GM18499 (cell line): ENCODE data around the gene NHERF2.

Experiments used
- ATAC-seq: cut with Tn5 transposase; IDR thresholded peaks from one replicate; pipeline ENCODE4 v1.9.1; 2021; ENCODE audit warnings: moderate number of reproducible peaks; ENCODE audit not compliant: insufficient read depth, unreplicated experiment

Gene NHERF2

GRCh38 chr16:2056077-2056476 lies 29.4 kb downstream of the NHERF2 start:
- no peak for ATAC-seq

GRCh38 chr16:2056681-2057407 lies 30.1 kb downstream of the NHERF2 start:
- ATAC-seq = no peak

- no peak for ATAC-seq
Observed at GRCh38 chr16:2057438-2057837, 30.7 kb downstream of the NHERF2 start.

- ATAC-seq = no peak
Observed at GRCh38 chr16:2058420-2058819, 31.7 kb downstream of the NHERF2 start.

GRCh38 chr16:2058872-2059271 lies 32.2 kb downstream of the NHERF2 start:
- no peak for ATAC-seq

- ATAC-seq = no peak
Observed at GRCh38 chr16:2060346-2060745, 33.6 kb downstream of the NHERF2 start.

GRCh38 chr16:2061023-2061422 lies 34.3 kb downstream of the NHERF2 start:
- ATAC-seq = no peak

- no peak for ATAC-seq
Observed at GRCh38 chr16:2061526-2061925, 34.8 kb downstream of the NHERF2 start.

GRCh38 chr16:2062801-2063200 lies 36.1 kb downstream of the NHERF2 start:
- no peak for ATAC-seq

GRCh38 chr16:2063861-2064260 lies 37.2 kb downstream of the NHERF2 start:
- no peak for ATAC-seq

GRCh38 chr16:2064368-2064945 lies 37.8 kb downstream of the NHERF2 start:
- no peak for ATAC-seq

GRCh38 chr16:2066139-2066538 lies 39.4 kb downstream of the NHERF2 start:
- ATAC-seq = no peak

- ATAC-seq = no peak
Observed at GRCh38 chr16:2070576-2071453, 44.1 kb downstream of the NHERF2 start.

GRCh38 chr16:2071454-2072202 lies 44.9 kb downstream of the NHERF2 start:
- ATAC-seq = no peak

GRCh38 chr16:2072926-2073325 lies 46.2 kb downstream of the NHERF2 start:
- no peak for ATAC-seq

- no peak for ATAC-seq
Observed at GRCh38 chr16:2074071-2074470, 47.4 kb downstream of the NHERF2 start.

- ATAC-seq = no peak
Observed at GRCh38 chr16:2075631-2076030, 48.9 kb downstream of the NHERF2 start.

GRCh38 chr16:2076072-2076865 lies 49.6 kb downstream of the NHERF2 start:
- no peak for ATAC-seq

GRCh38 chr16:2077016-2077415 lies 50.3 kb downstream of the NHERF2 start:
- no peak for ATAC-seq

GRCh38 chr16:2077696-2078095 lies 51.0 kb downstream of the NHERF2 start:
- ATAC-seq = no peak
